OCI-LY1 (cell line): ENCODE results near the gene ZNF304.

Experiments
- H2AFZ ChIP-seq: fragments of 200-600 bp; sonication (generic), shearing (Covaris generic); 2 replicates; pipeline ENCODE4 v1.6.0; 2014; ENCODE audit warnings: antibody characterized with exemption, mild to moderate bottlenecking, low read length
- H3F3A ChIP-seq: fragments of 200-600 bp; sonication (generic), shearing (Covaris generic); 2 replicates; pipeline ENCODE4 v1.6.0; 2014; ENCODE audit warnings: mild to moderate bottlenecking, antibody characterized with exemption, low read length, moderate library complexity; ENCODE audit not compliant: insufficient read depth
- H3K27ac ChIP-seq: fragments of 200-600 bp; sonication (generic); 2 replicates; pipeline ENCODE4 v1.5.1; 2014; ENCODE audit warnings: low read length, mixed run types, mild to moderate bottlenecking, low read depth; ENCODE audit not compliant: poor library complexity, severe bottlenecking
- H3K27me3 ChIP-seq: fragments of 200-600 bp; sonication (generic); 2 replicates; pipeline ENCODE4 v1.6.0; 2014; ENCODE audit warnings: antibody characterized with exemption, mild to moderate bottlenecking, low read length, moderate library complexity; ENCODE audit not compliant: insufficient read depth
- H3K36me3 ChIP-seq: fragments of 200-600 bp; sonication (generic); 2 replicates; pipeline ENCODE4 v1.6.1; 2014; ENCODE audit warnings: mild to moderate bottlenecking, antibody characterized with exemption, low read length, moderate library complexity, mixed read lengths; ENCODE audit not compliant: insufficient read depth
- H3K4me1 ChIP-seq: fragments of 200-600 bp; sonication (generic); 2 replicates; pipeline ENCODE4 v1.5.1; 2014; ENCODE audit warnings: mild to moderate bottlenecking, low read length, moderate library complexity; ENCODE audit not compliant: insufficient read depth, severe bottlenecking
- H3K4me2 ChIP-seq: fragments of 200-600 bp; sonication (generic), shearing (Covaris generic); 2 replicates; pipeline ENCODE4 v1.6.1; 2014; ENCODE audit warnings: low read length
- H3K4me3 ChIP-seq: fragments of 200-600 bp; sonication (generic); 2 replicates; pipeline ENCODE4 v1.5.1; 2014; ENCODE audit warnings: low read length, low read depth, mild to moderate bottlenecking, mixed read lengths; ENCODE audit not compliant: poor library complexity, severe bottlenecking
- H3K79me2 ChIP-seq: fragments of 200-600 bp; shearing (Covaris generic); 2 replicates; pipeline ENCODE4 v1.6.1; 2016; ENCODE audit warnings: mixed run types, low read length, mixed read lengths; ENCODE audit not compliant: insufficient read depth
- H3K9ac ChIP-seq: fragments of 200-600 bp; sonication (generic), shearing (Covaris generic); 2 replicates; pipeline ENCODE4 v1.6.1; 2014; ENCODE audit warnings: mild to moderate bottlenecking, low read length, mixed read lengths
- H3K9me2 ChIP-seq: fragments of 200-600 bp; sonication (generic), shearing (Covaris generic); 2 replicates; pipeline ENCODE4 v1.6.1; 2014; ENCODE audit warnings: low read depth, mild to moderate bottlenecking, low read length, mixed read lengths
- H3K9me3 ChIP-seq: fragments of 200-600 bp; shearing (Covaris generic); 2 replicates; pipeline ENCODE4 v1.6.1; 2014; ENCODE audit warnings: low read length, mixed read lengths
- H4K20me1 ChIP-seq: fragments of 200-600 bp; sonication (generic), shearing (Covaris generic); 2 replicates; pipeline ENCODE4 v1.6.0; 2016; ENCODE audit warnings: mild to moderate bottlenecking, low read length; ENCODE audit not compliant: insufficient read depth
- EZH2 ChIP-seq: fragments of 200-600 bp; sonication (generic), shearing (Covaris generic); IDR thresholded peaks from 2 replicates; pipeline ENCODE4 v1.8.0; 2017; ENCODE audit warnings: borderline replicate concordance, mixed run types, mild to moderate bottlenecking, antibody characterized with exemption, low read length, moderate library complexity, mixed read lengths
- TF ChIP-seq, protein P1 (sequence below): fragments of 200-600 bp; sonication (generic), shearing (Covaris generic); IDR thresholded peaks from 2 replicates; pipeline ENCODE4 v1.5.1; 2017; ENCODE audit warnings: mild to moderate bottlenecking, antibody characterized with exemption, low read length, moderate library complexity, mixed read lengths

ZNF304 gene

DNA sequence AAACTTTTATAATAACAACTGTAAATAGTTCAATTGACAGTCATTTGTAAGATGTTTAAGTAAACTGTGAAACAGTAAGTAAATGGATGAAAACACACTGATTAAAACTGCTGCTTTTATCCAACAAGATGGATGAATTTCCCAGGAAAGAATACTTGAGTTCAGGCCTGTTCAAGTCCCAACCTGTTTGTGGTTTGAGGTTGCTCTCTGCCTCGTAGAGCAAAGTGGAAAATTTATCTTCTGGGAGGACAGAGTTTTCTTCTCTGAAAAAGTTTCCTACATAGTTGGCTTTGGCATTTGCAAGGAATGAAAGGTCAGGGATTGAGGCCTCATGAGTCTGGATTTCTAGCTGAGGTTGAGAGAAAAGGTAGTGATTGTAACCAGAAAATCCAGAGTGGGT is 46.0 kb upstream of the ZNF304 start:
- Histone ChIP-seq H3K4me2 (no peak overlapping the region), H3K27me3 (no peaks in the 10 kb centered on the region), H3F3A (no peaks in the 10 kb centered on the region), H3K4me3 (no peak overlapping the region), H2AFZ (no peak overlapping the region), H3K79me2 (no peaks in the 10 kb centered on the region), H3K9me2 (no peaks in the 10 kb centered on the region), H3K9me3 (no peaks in the 10 kb centered on the region), H4K20me1 (no peaks in the 10 kb centered on the region), H3K9ac (no peak overlapping the region), H3K27ac (no peak overlapping the region), H3K36me3 (peaks cover 41% of the 10 kb centered on the region), H3K4me1 (no peaks in the 10 kb centered on the region)
- no peak for TF ChIP-seq EZH2
- TF ChIP-seq, protein P1, sequence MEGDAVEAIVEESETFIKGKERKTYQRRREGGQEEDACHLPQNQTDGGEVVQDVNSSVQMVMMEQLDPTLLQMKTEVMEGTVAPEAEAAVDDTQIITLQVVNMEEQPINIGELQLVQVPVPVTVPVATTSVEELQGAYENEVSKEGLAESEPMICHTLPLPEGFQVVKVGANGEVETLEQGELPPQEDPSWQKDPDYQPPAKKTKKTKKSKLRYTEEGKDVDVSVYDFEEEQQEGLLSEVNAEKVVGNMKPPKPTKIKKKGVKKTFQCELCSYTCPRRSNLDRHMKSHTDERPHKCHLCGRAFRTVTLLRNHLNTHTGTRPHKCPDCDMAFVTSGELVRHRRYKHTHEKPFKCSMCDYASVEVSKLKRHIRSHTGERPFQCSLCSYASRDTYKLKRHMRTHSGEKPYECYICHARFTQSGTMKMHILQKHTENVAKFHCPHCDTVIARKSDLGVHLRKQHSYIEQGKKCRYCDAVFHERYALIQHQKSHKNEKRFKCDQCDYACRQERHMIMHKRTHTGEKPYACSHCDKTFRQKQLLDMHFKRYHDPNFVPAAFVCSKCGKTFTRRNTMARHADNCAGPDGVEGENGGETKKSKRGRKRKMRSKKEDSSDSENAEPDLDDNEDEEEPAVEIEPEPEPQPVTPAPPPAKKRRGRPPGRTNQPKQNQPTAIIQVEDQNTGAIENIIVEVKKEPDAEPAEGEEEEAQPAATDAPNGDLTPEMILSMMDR = no peak

DNA sequence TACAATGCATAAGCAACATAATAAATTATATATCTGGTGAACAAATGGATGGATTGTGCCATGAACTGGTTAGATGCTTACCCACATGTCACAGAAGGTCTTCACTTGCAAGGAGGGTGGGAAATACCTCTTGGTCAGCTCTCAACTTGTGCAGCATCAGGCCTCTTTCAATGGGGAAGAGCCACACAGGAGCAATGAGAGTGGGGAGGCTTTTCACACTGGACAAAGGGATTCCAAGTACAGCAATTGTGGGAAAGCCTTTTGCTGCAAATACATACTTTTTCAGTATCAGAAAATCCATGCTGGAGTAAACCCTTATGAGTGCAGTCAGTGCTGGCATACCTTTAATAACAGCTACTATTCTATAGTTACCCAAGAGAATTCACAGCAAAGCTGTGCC is 42.6 kb upstream of the ZNF304 start:
- no peak for TF ChIP-seq EZH2
- TF ChIP-seq, protein P1 = no peak

GRCh38 chr19:57310792-57311191 is 40.3 kb upstream of the ZNF304 start:
- Histone ChIP-seq H3K27ac (no peak overlapping the region), H3K36me3 (no peaks in the 10 kb centered on the region), H2AFZ (no peak overlapping the region), H4K20me1 (no peaks in the 10 kb centered on the region), H3K79me2 (no peaks in the 10 kb centered on the region), H3K4me2 (no peak overlapping the region), H3K9me2 (no peaks in the 10 kb centered on the region), H3F3A (no peaks in the 10 kb centered on the region), H3K9ac (no peak overlapping the region), H3K4me3 (no peak overlapping the region), H3K4me1 (no peaks in the 10 kb centered on the region), H3K27me3 (no peaks in the 10 kb centered on the region), H3K9me3 (no peaks in the 10 kb centered on the region)
- no peak for TF ChIP-seq EZH2
- TF ChIP-seq, protein P1 = no peak

More for the DNA sequence above, 42.6 kb upstream of the ZNF304 start:
- Histone ChIP-seq H3K27ac (no peak overlapping the region), H3K9ac (no peak overlapping the region), H3K4me1 (no peaks in the 10 kb centered on the region), H2AFZ (no peak overlapping the region), H3K4me2 (no peak overlapping the region), H3K4me3 (no peak overlapping the region), H3F3A (no peaks in the 10 kb centered on the region), H3K79me2 (no peaks in the 10 kb centered on the region), H3K36me3 (peaks cover 11% of the 10 kb centered on the region), H3K9me2 (no peaks in the 10 kb centered on the region), H3K9me3 (no peaks in the 10 kb centered on the region), H3K27me3 (no peaks in the 10 kb centered on the region), H4K20me1 (no peaks in the 10 kb centered on the region)
